A549 (cell line): ENCODE measurements around the gene MTG1. TPM values are rescaled to one million over a fixed set of nuclear protein-coding genes. Genes with fewer than 3 reads are reported as not detected.

Experiments used
- ATAC-seq, 2 experiments: fragments of 200-7000 bp in 1 of 2; fragments of >200 bp in 1 of 2; cut with Nextera tagmentation in 1 of 2; cut with Tn5 transposase in 1 of 2; 3 replicates each; pipeline versions ENCODE4 v1.8.0 to v1.9.1; 2018 to 2020; ENCODE audit warnings: mild to moderate bottlenecking in 1 of 2, moderate library complexity in 1 of 2
- CTCF ChIA-PET: fragments of 300-600 bp; sonication (Branson Sonifier 250); formaldehyde crosslinking; extraction: SDS; loops from one replicate; lab custom pipeline; 2021; ENCODE audit warnings: antibody characterized with exemption, inconsistent platforms; lab: Yijun Ruan, JAX
- POLR2A ChIA-PET: fragments of 350-600 bp; formaldehyde crosslinking; extraction: SDS; loops from one replicate; lab custom pipeline; 2021; ENCODE audit warnings: antibody characterized with exemption, inconsistent platforms; lab: Yijun Ruan, JAX
- DNase-seq, 2 experiments: peaks; one replicate each; pipeline versions ENCODE4 v3.0.0 to v3.0.0-alpha.2; 2011 to 2016; ENCODE audit warnings: low read depth in 1 of 2, low spot score in 1 of 2
- FAIRE-seq: peaks from 2 replicates; lab custom pipeline; 2011; peaks lifted over from hg19 to GRCh38; lab: Jason Lieb, UNC
- H3K27ac ChIP-seq, 2 experiments: fragments of >200 bp; sonication (Bioruptor Twin); formaldehyde crosslinking; 3 replicates each; pipeline ENCODE4 v1.5.1; 2016 to 2017
- H3K4me1 ChIP-seq: fragments of >200 bp; sonication (Bioruptor Twin); formaldehyde crosslinking; 3 replicates; pipeline ENCODE4 v1.6.1; 2016
- H3K4me2 ChIP-seq: fragments of >200 bp; sonication (Bioruptor Twin); formaldehyde crosslinking; 3 replicates; pipeline ENCODE4 v1.6.1; 2016
- H3K4me3 ChIP-seq: fragments of >200 bp; sonication (Bioruptor Twin); formaldehyde crosslinking; 3 replicates; pipeline ENCODE4 v1.5.1; 2016
- H3K9me3 ChIP-seq: fragments of >200 bp; sonication (Bioruptor Twin); formaldehyde crosslinking; 3 replicates; pipeline ENCODE4 v1.6.1; 2016
- BHLHE40 ChIP-seq: IDR thresholded peaks from 2 replicates; pipeline ENCODE4 v1.6.1; 2012; ENCODE audit warnings: low read depth, low read length, inconsistent platforms
- CHD4 ChIP-seq: fragments of 200-600 bp; sonication (generic); IDR thresholded peaks from 2 replicates; pipeline ENCODE4 v1.6.1; 2016; ENCODE audit warnings: antibody characterized with exemption, mild to moderate bottlenecking, borderline replicate concordance
- EP300 ChIP-seq, 2 experiments: fragments of >200 bp; sonication (Bioruptor Twin); formaldehyde crosslinking; IDR thresholded peaks; 2 replicates in 1 of 2; 3 replicates in 1 of 2; pipeline ENCODE4 v1.6.1; 2016 to 2017
- ESRRA ChIP-seq: fragments of 150-350 bp; IDR thresholded peaks from 2 replicates; pipeline ENCODE4 v1.6.1; 2014; ENCODE audit warnings: mild to moderate bottlenecking, low read length, borderline replicate concordance
- FOSB ChIP-seq: fragments of 250-450 bp; sonication (Bioruptor Pico); IDR thresholded peaks from 2 replicates; pipeline ENCODE4 v1.5.0; 2020; ENCODE audit warnings: mild to moderate bottlenecking, moderate library complexity
- FOSL2 ChIP-seq, 2 experiments: fragments of 450-650 bp in 1 of 2; fragments of >200 bp in 1 of 2; sonication (Bioruptor Twin) in 1 of 2; formaldehyde crosslinking; IDR thresholded peaks; 2 replicates each; pipeline versions ENCODE4 v1.5.0 to v1.6.1; 2016 to 2020; ENCODE audit warnings: mild to moderate bottlenecking in 1 of 2, moderate library complexity in 1 of 2
- FOXS1 ChIP-seq: fragments of 250-450 bp; sonication (Bioruptor Pico); IDR thresholded peaks from 2 replicates; pipeline ENCODE4 v1.5.0; 2020; ENCODE audit warnings: mild to moderate bottlenecking, moderate library complexity
- GATA3 ChIP-seq: IDR thresholded peaks from 2 replicates; pipeline ENCODE4 v1.6.1; 2012; ENCODE audit warnings: borderline replicate concordance
- HEYL ChIP-seq: fragments of 250-450 bp; sonication (Bioruptor Pico); IDR thresholded peaks from 2 replicates; pipeline ENCODE4 v1.8.0; 2021; ENCODE audit warnings: mild to moderate bottlenecking, moderate library complexity
- JUN ChIP-seq, 2 experiments: fragments of >200 bp; sonication (Bioruptor Twin); formaldehyde crosslinking; IDR thresholded peaks; 2 replicates in 1 of 2; 3 replicates in 1 of 2; pipeline ENCODE4 v1.6.1; 2016 to 2017
- KDM5A ChIP-seq: fragments of 200-600 bp; sonication (generic); IDR thresholded peaks from 2 replicates; pipeline ENCODE4 v1.6.1; 2016; ENCODE audit warnings: antibody characterized with exemption, mild to moderate bottlenecking
- MAZ ChIP-seq: fragments of 150-350 bp; IDR thresholded peaks from 2 replicates; pipeline ENCODE4 v1.6.1; 2014; ENCODE audit warnings: antibody characterized with exemption, low read depth, low read length, borderline replicate concordance
- NFE2L2 ChIP-seq: fragments of 150-350 bp; conservative IDR thresholded peaks from 2 replicates; pipeline ENCODE4 v1.6.1; 2014; ENCODE audit warnings: low read length
- POLR2AphosphoS2 ChIP-seq: conservative IDR thresholded peaks from 2 replicates; pipeline ENCODE4 v1.6.1; 2012; ENCODE audit warnings: low read length, improper control_type of control experiment, inconsistent platforms
- RFX5 ChIP-seq: fragments of 450-650 bp; IDR thresholded peaks from 2 replicates; pipeline ENCODE4 v1.7.1; 2014; ENCODE audit warnings: antibody characterized with exemption, mild to moderate bottlenecking, moderate library complexity
- SREBF2 ChIP-seq: fragments of 450-650 bp; IDR thresholded peaks from 2 replicates; pipeline ENCODE4 v1.6.1; 2014; ENCODE audit warnings: mild to moderate bottlenecking, moderate library complexity
- ZNF302 ChIP-seq: fragments of 250-450 bp; sonication (Bioruptor Pico); IDR thresholded peaks from 2 replicates; pipeline ENCODE4 v1.9.0; 2021; ENCODE audit warnings: inconsistent platforms, mild to moderate bottlenecking, moderate library complexity
- ZSCAN20 ChIP-seq: fragments of 250-450 bp; sonication (Bioruptor Pico); IDR thresholded peaks from 2 replicates; pipeline ENCODE4 v1.8.0; 2022; ENCODE audit warnings: mild to moderate bottlenecking, moderate library complexity
- WGBS: methylation state at CpG from one replicate; pipeline ENCODE4 v1.1.6; 2017; ENCODE audit errors: missing lambda C conversion rate; 5-methylcytosine and 5-hydroxymethylcytosine counted together
- polyA plus RNA-seq, 4 experiments: library from polyadenylated mRNA; depleted of rRNA in 3 of 4; stranded (reverse); fragments of >200 nt; fragmentation: RNase III in 1 of 4; extraction: RNeasy Plus Mini Kit Qiagen cat#74134 plus additional on column Dnase treatment in 1 of 4; gene quantifications; 2 replicates in 3 of 4; 3 replicates in 1 of 4; pipeline ENCODE4 v1.2.3, GENCODE V29; 2011 to 2017
- TF ChIP-seq, protein P1 (sequence below): IDR thresholded peaks from 2 replicates; pipeline ENCODE4 v1.6.1; 2012; ENCODE audit warnings: low read depth, borderline replicate concordance
- TF ChIP-seq, protein P2 (sequence below): fragments of >200 bp; sonication (Bioruptor Twin); formaldehyde crosslinking; IDR thresholded peaks from 2 replicates; pipeline ENCODE4 v1.6.1; 2016

Gene MTG1
- polyA plus RNA-seq, 2 of the 4 experiments (the other 2 are of a cell fraction): 60.3 to 67.2 TPM

DNA sequence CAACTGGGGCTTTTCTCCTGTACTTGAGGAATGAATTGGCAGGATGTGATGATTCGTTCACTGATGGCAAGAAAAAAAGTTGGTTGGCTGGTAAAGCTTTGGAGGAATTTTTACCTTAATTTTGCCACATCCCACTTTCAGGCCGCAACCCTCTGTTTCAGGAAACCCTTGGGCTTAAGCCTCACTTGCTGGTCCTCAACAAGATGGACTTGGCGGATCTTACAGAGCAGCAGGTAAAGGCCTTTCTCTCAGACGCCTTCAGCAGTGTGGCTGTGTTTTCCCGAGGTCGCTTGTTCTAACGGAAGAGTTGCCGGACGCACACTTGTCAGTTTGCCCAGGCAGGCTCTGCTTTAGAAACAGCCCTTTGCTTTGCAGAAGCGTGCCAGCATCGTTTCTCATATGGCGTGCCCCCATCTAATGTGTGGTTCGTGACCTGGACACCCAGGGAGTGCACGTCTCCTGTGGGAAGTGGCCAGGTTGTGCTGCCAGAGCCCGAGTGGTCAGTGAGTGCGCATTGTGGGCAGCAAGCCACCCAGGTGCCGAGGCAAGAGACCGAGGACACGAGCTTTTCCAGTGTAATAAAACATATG, 2.2 kb downstream of the MTG1 start:
- FAIRE-seq (no peak), DNase-seq (no peak), ATAC-seq (no peak)
- Histone ChIP-seq H3K4me2 (no peak overlapping the region), H3K4me3 (no peak overlapping the region), H3K4me1 (peaks cover 10% of the 10 kb centered on the region; the same call in 2 of the 3 replicates), H3K27ac (no peak overlapping the region), H3K9me3 (no peaks in the 10 kb centered on the region)
- ChIA-PET POLR2A (no interaction called here), CTCF (interaction anchor here (1.1 kb wide), 1 partner anchor 66 kb away, joined by 7 read pairs; no protein-coding TSS in a partner anchor)
- no peak for TF ChIP-seq ZNF302 (CRISPR knock-in tag)
- TF ChIP-seq KDM5A: no peak
- no peak for TF ChIP-seq NFE2L2
- TF ChIP-seq RFX5: no peak
- 94% methylated on average over 19 of the region's 19 CpGs for WGBS

DNA sequence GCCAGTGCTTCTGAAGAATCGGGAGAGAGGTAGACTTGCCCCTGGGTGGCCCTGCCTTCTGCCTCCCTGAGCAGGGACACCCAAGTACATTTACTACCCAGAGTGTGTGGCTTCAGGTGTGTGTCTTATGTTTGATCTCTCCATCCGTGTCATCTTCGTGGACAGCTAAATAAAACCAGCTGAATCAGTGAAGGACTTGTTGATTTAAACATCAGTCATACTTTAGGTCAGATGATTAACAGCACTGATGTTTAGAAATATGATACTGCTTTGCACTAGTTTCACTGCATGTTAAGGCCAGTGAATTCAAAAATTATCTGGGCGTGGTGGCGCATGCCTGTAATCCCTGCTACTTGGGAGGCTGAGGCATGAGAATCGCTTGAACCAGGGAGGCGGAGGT, 4.0 kb downstream of the MTG1 start:
- Histone ChIP-seq H3K9me3 (no peaks in the 10 kb centered on the region), H3K4me1 (peaks cover 10% of the 10 kb centered on the region; the same call in 2 of the 3 replicates), H3K4me2 (no peak overlapping the region)
- DNase-seq (no peak), FAIRE-seq (no peak), ATAC-seq (no peak)
- ChIA-PET POLR2A (no interaction called here), CTCF (interaction anchor here (1.1 kb wide), 1 partner anchor 69 kb away, joined by 3 read pairs; no protein-coding TSS in a partner anchor)
- 96% methylated on average over 7 of the region's 7 CpGs for WGBS
- no peak for TF ChIP-seq CHD4
- no peak for TF ChIP-seq HEYL (CRISPR knock-in tag)
- TF ChIP-seq FOXS1 (CRISPR knock-in tag): no peak
- no peak for TF ChIP-seq ESRRA
- no peak for TF ChIP-seq MAZ
- no peak for TF ChIP-seq FOSB (CRISPR knock-in tag)
- TF ChIP-seq JUN (IDR thresholded peaks at IDR 0.05): no peak
- TF ChIP-seq, protein P1, sequence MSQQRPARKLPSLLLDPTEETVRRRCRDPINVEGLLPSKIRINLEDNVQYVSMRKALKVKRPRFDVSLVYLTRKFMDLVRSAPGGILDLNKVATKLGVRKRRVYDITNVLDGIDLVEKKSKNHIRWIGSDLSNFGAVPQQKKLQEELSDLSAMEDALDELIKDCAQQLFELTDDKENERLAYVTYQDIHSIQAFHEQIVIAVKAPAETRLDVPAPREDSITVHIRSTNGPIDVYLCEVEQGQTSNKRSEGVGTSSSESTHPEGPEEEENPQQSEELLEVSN: no peak
- no peak for TF ChIP-seq KDM5A
- no peak for TF ChIP-seq GATA3
- TF ChIP-seq, protein P2, sequence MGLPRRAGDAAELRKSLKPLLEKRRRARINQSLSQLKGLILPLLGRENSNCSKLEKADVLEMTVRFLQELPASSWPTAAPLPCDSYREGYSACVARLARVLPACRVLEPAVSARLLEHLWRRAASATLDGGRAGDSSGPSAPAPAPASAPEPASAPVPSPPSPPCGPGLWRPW: no peak
- TF ChIP-seq SREBF2: no peak
- no peak for TF ChIP-seq FOSL2 (IDR thresholded peaks at IDR 0.05)
- no peak for TF ChIP-seq FOSL2 (CRISPR knock-in tag; IDR thresholded peaks at IDR 0.05)
- TF ChIP-seq, all 56 proteins: peak for 0
- H3K27ac ChIP-seq: no peak overlapping the region
- no peak overlapping the region for H3K4me3 ChIP-seq

DNA sequence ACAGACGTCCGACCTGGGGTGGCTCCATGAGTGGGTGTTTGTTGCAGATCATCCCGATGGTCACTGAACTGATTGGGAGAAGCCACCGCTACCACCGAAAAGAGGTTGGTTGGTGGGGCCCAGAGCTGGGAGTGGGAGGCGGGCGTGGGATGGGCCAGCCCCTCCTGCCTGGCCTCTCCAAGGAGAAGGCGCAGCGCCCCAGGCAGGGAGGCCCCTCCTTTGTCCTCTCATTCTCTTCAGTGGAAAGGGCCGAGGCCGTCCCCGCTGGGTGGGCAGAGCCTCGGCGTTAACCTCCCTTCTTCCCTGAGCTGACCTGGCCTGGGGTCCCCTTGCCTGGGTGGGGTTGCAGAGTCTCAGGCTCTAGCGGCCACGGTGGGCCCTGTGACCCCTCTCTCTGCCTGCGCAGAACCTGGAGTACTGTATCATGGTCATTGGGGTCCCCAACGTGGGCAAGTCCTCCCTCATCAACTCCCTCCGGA, 5.2 kb downstream of the MTG1 start:
- Histone ChIP-seq H3K9me3 (no peaks in the 10 kb centered on the region), H3K4me2 (no peak overlapping the region), H3K4me3 (no peak overlapping the region), H3K4me1 (peaks cover 6% of the 10 kb centered on the region; the same call in 1 of the 3 replicates), H3K27ac (no peak overlapping the region)
- CTCF ChIA-PET: interaction anchor here (1.1 kb wide), 1 partner anchor 70 kb away, joined by 3 read pairs; no protein-coding TSS in a partner anchor
- WGBS: 91% methylated on average over 19 of the region's 19 CpGs
- DNase-seq: no peak
- no peak for FAIRE-seq
- TF ChIP-seq POLR2AphosphoS2 (no peak), KDM5A (no peak), SREBF2 (no peak), RFX5 (no peak), ZSCAN20 (CRISPR knock-in tag) (no peak), CHD4 (no peak), BHLHE40 (no peak), EP300 (IDR thresholded peaks at IDR 0.05) (no peak), FOSL2 (IDR thresholded peaks at IDR 0.05) (no peak), FOSL2 (CRISPR knock-in tag; IDR thresholded peaks at IDR 0.05) (no peak), HEYL (CRISPR knock-in tag) (no peak)
- POLR2A ChIA-PET: no interaction called here
- no peak for ATAC-seq
